Measurements from ENCODE around the gene CCDC112. TPM values are rescaled to one million over a fixed set of nuclear protein-coding genes. Genes with fewer than 3 reads are reported as not detected.

CCDC112 gene
- total and polyA plus RNA-seq, 2 experiments from 2014 or later: 18.1 to 48.2 TPM

DNA sequence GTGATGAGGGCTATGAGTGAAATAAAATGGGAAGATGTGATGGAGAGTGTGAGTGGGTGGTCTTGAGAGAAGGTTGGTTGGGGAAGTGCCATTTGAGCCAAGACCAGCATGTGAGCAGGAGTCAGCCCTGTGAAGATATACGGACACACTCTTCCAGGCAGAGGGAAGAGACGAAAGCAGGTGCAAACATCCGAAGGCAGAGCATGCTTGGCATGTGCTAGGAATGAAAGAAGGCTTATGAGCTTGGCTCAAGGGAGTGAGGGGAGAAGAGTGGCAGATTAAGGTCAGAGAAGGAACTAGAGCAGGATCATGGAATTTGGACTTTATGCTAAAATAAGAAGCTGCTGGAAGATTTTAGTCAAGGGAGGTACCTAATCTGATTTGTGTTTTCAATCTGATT lies 23.6 kb upstream of the CCDC112 start:
- Histone ChIP-seq H3K36me3 (ENCODE audit: insufficient read depth) (no peaks in the 10 kb centered on the region), H3K4me3 (no peak overlapping the region), H4K20me1 (replicated peaks; ENCODE audit: insufficient read depth) (no peaks in the 10 kb centered on the region), H3K79me2 (replicated peaks; ENCODE audit: insufficient read depth) (no peaks in the 10 kb centered on the region), H3K9me2 (ENCODE audit: insufficient read depth) (no peaks in the 10 kb centered on the region), H3K27me3 (ENCODE audit: insufficient read depth) (no peaks in the 10 kb centered on the region), H3K4me2 (no peak overlapping the region), H2AFZ (no peak overlapping the region), H3K4me1 (ENCODE audit: insufficient read depth) (peaks cover 10% of the 10 kb centered on the region), H3K27ac (ENCODE audit: low read depth) (no peak overlapping the region), H3F3A (replicated peaks; ENCODE audit: low read depth) (no peaks in the 10 kb centered on the region)
- Mint-ChIP-seq H3K9me3 (no peaks in the 10 kb centered on the region), H3K4me3 (no peak overlapping the region), H3K4me1 (peaks cover 8% of the 10 kb centered on the region), H3K27me3 (ENCODE audit: insufficient read depth, low read depth, poor library complexity) (no peaks in the 10 kb centered on the region), H3K27ac (no peak overlapping the region), H3K36me3 (ENCODE audit: low read depth) (no peaks in the 10 kb centered on the region)
- DNase-seq (ENCODE audit: low spot score) (no peak), ATAC-seq (no peak)
- no peak for TF ChIP-seq JUNB (IDR thresholded peaks at IDR 0.05; ENCODE audit: unreplicated experiment)

DNA sequence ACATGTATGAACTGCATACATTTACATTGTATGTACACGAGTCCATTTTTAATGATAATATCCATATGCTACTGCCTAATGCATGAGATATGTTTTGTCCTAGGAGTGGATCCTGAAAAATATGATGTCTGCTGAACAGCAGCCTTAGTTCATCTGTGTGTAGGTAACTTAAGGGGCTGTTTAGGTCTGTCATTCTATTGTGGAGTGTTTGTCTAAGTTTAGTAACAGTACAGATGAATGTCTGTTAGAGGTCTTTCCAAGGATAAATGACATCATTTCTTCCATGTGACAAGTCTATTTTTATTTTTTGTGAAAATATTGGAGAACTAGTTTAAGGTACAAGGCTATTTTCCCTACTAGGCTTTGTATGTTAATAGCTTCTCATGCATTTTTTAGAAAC lies 22.6 kb upstream of the CCDC112 start:
- H3K36me3 ChIP-seq (ENCODE audit: insufficient read depth): no peaks in the 10 kb centered on the region
- H3K4me1 Mint-ChIP-seq: peaks cover 8% of the 10 kb centered on the region
- H3K4me1 ChIP-seq (ENCODE audit: insufficient read depth): peaks cover 10% of the 10 kb centered on the region
- H3K27ac Mint-ChIP-seq: no peak overlapping the region
- no peaks in the 10 kb centered on the region for H3K79me2 ChIP-seq (replicated peaks; ENCODE audit: insufficient read depth)
- no peak for DNase-seq (ENCODE audit: low spot score)
- no peaks in the 10 kb centered on the region for H3K36me3 Mint-ChIP-seq (ENCODE audit: low read depth)
- ATAC-seq: no peak
- H4K20me1 ChIP-seq (replicated peaks; ENCODE audit: insufficient read depth): no peaks in the 10 kb centered on the region
- no peaks in the 10 kb centered on the region for H3K9me3 Mint-ChIP-seq
- H3K4me2 ChIP-seq: no peak overlapping the region
- H3K4me3 Mint-ChIP-seq: no peak overlapping the region
- H3K27me3 ChIP-seq (ENCODE audit: insufficient read depth): no peaks in the 10 kb centered on the region
- no peak overlapping the region for H3K4me3 ChIP-seq
- H3K9me2 ChIP-seq (ENCODE audit: insufficient read depth): no peaks in the 10 kb centered on the region
- H3K27me3 Mint-ChIP-seq (ENCODE audit: insufficient read depth, low read depth, poor library complexity): no peaks in the 10 kb centered on the region
- H3F3A ChIP-seq (replicated peaks; ENCODE audit: low read depth): no peaks in the 10 kb centered on the region
- H2AFZ ChIP-seq: no peak overlapping the region
- no peak overlapping the region for H3K27ac ChIP-seq (ENCODE audit: low read depth)
- TF ChIP-seq ZNF462 (CRISPR knock-in tag; IDR thresholded peaks at IDR 0.05) (no peak), POLR2AphosphoS5 (IDR thresholded peaks at IDR 0.05; ENCODE audit: low read depth) (no peak), EZH2phosphoT487 (IDR thresholded peaks at IDR 0.05; ENCODE audit: unreplicated experiment) (no peak), EZH2 (IDR thresholded peaks at IDR 0.05; ENCODE audit: low read depth, unreplicated experiment) (no peak), NANOG (IDR thresholded peaks at IDR 0.05; ENCODE audit: borderline replicate concordance) (no peak), STAT1 (IDR thresholded peaks at IDR 0.05; ENCODE audit: unreplicated experiment) (no peak), JUNB (IDR thresholded peaks at IDR 0.05; ENCODE audit: unreplicated experiment) (no peak)
- TF ChIP-seq, protein P1, sequence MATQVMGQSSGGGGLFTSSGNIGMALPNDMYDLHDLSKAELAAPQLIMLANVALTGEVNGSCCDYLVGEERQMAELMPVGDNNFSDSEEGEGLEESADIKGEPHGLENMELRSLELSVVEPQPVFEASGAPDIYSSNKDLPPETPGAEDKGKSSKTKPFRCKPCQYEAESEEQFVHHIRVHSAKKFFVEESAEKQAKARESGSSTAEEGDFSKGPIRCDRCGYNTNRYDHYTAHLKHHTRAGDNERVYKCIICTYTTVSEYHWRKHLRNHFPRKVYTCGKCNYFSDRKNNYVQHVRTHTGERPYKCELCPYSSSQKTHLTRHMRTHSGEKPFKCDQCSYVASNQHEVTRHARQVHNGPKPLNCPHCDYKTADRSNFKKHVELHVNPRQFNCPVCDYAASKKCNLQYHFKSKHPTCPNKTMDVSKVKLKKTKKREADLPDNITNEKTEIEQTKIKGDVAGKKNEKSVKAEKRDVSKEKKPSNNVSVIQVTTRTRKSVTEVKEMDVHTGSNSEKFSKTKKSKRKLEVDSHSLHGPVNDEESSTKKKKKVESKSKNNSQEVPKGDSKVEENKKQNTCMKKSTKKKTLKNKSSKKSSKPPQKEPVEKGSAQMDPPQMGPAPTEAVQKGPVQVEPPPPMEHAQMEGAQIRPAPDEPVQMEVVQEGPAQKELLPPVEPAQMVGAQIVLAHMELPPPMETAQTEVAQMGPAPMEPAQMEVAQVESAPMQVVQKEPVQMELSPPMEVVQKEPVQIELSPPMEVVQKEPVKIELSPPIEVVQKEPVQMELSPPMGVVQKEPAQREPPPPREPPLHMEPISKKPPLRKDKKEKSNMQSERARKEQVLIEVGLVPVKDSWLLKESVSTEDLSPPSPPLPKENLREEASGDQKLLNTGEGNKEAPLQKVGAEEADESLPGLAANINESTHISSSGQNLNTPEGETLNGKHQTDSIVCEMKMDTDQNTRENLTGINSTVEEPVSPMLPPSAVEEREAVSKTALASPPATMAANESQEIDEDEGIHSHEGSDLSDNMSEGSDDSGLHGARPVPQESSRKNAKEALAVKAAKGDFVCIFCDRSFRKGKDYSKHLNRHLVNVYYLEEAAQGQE (IDR thresholded peaks at IDR 0.05; ENCODE audit: unreplicated experiment): no peak
- TF ChIP-seq, protein P2, sequence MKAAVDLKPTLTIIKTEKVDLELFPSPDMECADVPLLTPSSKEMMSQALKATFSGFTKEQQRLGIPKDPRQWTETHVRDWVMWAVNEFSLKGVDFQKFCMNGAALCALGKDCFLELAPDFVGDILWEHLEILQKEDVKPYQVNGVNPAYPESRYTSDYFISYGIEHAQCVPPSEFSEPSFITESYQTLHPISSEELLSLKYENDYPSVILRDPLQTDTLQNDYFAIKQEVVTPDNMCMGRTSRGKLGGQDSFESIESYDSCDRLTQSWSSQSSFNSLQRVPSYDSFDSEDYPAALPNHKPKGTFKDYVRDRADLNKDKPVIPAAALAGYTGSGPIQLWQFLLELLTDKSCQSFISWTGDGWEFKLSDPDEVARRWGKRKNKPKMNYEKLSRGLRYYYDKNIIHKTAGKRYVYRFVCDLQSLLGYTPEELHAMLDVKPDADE (IDR thresholded peaks at IDR 0.05): no peak
- TF ChIP-seq, protein P3, sequence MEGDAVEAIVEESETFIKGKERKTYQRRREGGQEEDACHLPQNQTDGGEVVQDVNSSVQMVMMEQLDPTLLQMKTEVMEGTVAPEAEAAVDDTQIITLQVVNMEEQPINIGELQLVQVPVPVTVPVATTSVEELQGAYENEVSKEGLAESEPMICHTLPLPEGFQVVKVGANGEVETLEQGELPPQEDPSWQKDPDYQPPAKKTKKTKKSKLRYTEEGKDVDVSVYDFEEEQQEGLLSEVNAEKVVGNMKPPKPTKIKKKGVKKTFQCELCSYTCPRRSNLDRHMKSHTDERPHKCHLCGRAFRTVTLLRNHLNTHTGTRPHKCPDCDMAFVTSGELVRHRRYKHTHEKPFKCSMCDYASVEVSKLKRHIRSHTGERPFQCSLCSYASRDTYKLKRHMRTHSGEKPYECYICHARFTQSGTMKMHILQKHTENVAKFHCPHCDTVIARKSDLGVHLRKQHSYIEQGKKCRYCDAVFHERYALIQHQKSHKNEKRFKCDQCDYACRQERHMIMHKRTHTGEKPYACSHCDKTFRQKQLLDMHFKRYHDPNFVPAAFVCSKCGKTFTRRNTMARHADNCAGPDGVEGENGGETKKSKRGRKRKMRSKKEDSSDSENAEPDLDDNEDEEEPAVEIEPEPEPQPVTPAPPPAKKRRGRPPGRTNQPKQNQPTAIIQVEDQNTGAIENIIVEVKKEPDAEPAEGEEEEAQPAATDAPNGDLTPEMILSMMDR (conservative IDR thresholded peaks at IDR 0.05; ENCODE audit: low read depth in 2 of 2): no peak

Measured in GM23338 (cell line).